Measurements from ENCODE around the gene IFNA4.
A peak's percentile ranks its signal among the peaks of the same experiment; 100 is the strongest.
"Not testable (repeated sequence)": the region's sequence is repeated elsewhere in the genome, so short reads cannot be mapped to it uniquely, and the experiment has no call there.

Gene IFNA4

DNA sequence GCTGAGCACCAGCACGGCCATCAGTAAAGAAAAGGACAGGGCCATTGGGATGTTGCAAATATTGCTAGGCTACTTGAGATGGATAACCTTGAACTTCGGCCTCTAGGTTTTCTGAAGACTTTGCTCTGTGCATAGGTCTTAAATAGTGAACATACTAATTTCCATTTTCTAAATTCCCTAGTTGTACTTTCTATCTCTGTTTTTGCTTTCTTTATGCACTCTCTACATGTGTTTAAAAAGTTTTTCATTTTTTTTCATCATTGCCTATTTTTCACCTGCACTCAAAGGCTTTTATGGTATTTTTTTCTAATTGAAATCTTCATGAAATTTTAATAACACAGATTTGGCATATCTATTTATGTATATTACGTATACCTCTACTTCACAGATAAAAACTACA is at the start of gene IFNA4:
Gene IFNA4, minus strand, starts transcription at position 101 of the 400 bp plus-strand sequence. Its CDS starts 56 bp downstream, at position 45.
- DNase-seq (ENCODE audit: low spot score): not testable (repeated sequence)

DNA sequence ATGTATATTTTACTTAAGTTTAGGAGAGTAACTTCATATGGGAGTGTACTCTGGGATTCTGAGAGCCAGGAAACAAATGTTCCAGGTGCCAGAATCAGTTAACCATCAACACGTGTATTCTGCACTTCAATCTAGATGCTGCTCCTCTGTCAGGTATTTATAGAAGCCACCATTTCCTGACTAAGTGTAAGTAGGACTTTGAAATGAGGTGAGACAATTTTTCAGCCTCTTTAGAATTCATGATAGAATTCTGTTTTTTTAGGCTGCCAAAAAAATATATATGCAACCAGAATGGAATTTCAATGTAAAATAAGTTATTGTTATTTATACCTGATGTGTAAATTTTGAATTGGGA is 49.0 kb upstream of the IFNA4 start:
- DNase-seq (ENCODE audit: low spot score): not testable (repeated sequence)

DNA sequence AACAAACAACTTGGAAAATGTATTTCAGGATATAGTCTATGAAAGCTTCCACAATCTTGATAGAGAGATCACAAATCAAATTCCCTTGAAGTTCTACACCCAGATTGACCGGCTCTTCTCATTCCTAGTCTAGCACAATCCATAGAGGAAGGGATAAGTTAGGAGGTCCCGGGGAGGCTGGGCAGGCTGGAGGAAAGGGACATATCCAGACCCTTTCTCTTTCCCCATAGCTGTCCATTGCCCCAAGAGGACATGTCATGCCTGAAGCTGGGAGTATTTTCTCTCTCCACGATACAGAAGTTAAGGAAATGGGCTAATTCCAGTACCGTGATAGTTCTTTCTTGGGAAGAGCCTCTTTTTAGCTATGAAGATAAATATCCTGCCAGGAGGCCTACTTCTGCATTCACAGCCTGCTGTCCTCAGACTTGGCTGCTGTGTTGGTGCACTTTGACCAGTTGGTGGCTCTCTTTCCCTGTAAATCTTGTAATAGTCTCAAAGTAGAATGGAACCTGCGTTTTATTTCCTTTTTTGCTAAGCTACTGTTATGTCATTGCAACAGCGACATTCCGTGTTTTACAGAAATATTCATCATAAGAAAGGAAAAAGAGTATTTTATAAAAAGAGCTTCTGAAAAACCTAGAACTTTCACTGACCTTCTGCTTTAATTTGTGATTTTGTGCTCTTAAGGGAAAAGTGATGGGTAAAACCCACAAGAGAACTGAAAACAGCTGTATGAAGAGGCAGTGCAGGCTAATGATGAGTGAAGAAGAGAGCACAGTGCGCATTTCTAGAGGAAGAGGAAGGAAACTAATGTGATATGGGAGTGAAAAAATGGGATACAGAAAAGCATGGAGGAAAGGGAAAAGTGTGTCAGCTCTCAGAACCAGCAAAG is 48.3 kb upstream of the IFNA4 start:
- peak; percentile 77 for DNase-seq (ENCODE audit: low spot score)

DNA sequence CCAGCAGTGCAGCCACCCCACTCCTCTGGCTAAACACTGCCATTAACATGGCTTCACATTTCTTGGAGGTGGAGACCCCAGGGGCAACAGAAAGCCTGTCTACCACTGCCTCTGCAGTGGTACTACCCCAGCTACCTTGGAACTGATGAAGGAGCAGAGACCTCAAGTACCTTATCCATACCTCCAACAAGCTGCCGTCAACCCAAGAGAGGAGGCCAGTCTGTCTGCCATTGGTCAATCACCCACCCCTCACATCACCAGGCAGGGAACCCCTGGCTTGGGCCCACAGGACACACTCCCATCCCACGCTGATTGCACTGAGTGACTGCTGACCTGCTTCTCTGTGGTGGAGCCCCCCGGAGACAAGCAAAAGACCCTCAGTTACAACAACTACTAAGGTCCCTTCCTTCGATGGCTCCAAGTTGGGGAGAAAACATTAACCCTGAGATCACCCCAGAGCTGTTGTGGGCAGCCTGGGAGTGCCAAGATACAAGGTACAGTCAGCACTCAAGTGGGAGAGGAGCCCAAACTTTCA is 46.8 kb upstream of the IFNA4 start:
- DNase-seq (ENCODE audit: low spot score): no peak

DNA sequence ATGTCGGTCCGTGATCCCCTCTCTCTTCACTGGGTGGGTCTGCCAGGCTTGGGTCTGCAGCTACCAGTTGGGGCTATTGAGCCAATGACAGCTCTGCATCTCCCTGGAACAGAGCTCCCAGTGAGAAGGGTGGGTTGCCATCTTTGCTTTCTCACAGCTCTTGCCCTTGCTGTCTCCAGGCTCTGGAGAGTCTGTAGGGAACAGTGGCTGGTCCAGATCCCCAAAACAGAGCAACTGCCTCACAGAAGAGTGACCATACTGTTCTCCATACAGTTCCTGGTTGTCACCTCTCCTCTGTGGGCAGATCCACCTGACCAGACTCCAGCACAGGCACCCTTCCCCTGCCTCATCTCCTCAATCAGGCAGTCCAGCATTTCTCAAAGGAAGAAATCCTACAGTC is 45.9 kb upstream of the IFNA4 start:
- no peak for DNase-seq (ENCODE audit: low spot score)

DNA sequence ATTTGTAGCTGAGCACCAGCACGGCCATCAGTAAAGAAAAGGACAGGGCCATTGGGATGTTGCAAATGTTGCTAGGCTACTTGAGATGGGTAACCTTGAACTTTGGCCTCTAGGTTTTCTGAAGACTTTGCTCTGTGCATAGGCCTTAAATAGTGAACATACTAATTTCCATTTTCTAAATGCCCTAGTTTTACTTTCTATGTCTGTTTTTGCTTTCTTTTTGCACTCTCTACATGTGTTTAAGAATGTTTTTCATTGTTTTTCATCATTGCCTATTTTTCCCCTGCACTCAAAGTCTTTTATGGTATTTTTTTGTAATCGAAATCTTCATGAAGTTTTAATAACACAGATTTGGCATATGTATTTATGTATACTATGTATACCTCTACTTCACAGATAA is 40.7 kb upstream of the IFNA4 start, which contains the start of gene IFNA17:
Gene IFNA17, minus strand, starts transcription at position 101 of the 400 bp plus-strand sequence. Its CDS starts 49 bp downstream, at position 52.
- DNase-seq (ENCODE audit: low spot score): no peak

DNA sequence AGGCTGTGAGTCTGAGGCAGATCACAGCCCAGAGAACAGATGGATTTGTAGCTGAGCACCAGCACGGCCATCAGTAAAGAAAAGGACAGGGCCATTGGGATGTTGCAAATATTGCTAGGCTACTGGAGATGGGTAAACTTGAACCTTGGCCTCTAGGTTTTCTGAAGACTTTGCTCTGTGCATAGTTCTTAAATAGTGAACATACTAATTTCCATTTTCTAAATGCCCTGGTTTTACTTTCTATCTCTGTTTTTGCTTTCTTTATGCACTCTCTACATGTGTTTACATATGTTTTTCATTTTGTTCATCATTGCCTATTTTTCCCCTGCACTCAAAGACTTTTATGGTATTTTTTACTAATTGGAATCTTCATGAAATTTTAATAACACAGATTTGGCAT is 29.8 kb upstream of the IFNA4 start, which contains the start of gene IFNA16:
Gene IFNA16, minus strand, starts transcription at position 101 of the 400 bp plus-strand sequence. Its CDS starts 6 bp downstream, at position 95.
- DNase-seq (ENCODE audit: low spot score): not testable (repeated sequence)

DNA sequence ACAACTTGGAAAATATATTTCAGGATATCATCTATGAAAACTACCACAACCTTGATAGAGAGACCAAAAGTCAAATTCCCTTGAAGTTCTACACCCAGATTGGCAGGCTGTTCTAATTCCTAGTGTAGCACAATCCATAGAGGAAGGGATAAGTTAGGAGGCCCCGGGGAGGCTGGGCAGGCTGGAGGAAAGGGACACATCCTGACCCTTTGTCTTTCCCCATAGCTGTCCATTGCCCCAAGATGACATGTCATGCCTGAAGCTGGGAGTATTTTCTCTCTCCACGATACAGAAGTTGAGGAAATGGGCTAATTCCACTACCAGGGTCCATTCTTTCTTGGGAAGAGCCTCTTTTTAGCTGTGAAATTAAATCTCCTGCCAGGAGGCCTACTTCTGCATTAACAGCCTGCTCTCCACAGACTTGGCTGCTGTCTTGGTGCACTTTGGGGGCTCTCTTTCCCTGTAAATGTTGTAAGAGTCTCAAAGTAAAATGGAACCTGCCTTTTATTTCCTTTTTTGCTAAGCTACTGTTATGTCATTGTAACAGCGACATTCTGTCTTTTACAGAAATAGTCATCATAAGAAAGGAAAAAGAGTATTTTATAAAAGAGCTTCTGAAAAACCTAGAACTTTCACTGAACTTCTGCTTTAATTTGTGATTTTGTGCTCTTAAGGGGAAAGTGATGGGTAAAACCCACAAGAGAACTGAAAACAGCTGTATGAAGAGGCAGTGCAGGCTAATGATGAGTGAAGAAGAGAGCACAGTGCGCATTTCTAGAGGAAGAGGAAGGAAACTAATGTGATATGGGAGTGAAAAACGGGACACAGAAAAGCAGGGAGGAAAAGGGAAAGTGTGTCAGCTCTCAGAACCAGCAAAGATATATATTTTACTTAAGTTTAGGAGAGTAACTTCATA is 26.3 kb upstream of the IFNA4 start:
- peak; percentile 2 for DNase-seq (ENCODE audit: low spot score)

DNA sequence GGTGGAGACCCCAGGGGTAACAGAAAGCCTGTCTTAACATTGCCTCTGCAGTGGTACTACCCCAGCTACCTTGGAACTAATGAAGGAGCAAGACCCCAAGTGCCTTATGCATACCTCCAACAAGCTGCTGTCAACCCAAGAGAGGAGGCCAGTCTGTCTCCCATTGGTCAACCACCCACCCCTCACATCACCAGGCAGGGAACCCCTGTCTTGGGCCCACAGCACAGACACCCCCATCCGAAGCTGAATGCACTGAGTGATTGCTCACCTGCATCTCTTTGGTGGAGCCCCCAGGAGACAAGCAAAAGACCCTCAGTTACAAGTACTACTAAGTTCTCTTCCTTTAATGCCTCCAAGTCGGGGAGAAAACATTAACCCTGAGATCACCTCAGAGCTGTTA is 24.8 kb upstream of the IFNA4 start:
- DNase-seq (ENCODE audit: low spot score): not testable (repeated sequence)

DNA sequence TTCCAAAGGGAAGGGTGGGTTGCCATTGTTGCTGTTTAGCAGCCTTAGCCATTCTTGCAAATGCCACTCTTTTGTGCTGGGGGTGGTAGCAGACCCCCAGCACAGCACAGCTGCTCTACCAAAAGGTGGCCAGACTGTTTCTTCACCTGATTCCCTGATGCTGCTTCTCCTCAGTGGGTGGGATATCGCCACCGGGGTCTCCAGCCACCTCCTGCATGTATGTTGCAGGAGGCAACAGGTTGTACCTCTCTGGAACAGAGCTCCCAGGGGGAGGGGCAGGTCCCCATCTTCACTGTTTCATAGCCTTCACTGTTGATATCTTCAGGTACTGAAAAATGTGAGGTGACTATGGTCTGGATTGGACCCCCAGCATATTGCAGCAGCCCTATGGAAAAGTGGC is 23.4 kb upstream of the IFNA4 start:
- not testable (repeated sequence) for DNase-seq (ENCODE audit: low spot score)

DNA sequence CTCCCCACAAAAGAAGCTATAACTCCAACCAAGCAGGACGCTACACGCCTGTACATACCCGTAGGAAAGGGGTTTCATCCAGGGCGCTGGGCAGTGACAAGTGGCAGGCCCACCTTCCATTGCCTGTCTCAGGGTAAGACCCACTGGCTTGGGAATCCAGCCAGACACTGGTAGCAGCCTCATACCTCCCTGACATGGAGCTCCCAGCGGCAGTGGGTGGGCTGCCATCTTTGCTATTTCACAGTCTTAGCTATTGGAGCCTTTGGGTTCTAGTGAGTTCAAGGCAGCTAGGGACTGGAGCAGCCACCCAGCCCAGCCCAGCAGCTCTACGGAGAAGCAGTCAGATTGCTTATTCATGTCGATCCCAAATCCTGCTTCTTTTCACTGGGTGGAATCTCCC is 22.9 kb upstream of the IFNA4 start:
- no peak for DNase-seq (ENCODE audit: low spot score)

DNA sequence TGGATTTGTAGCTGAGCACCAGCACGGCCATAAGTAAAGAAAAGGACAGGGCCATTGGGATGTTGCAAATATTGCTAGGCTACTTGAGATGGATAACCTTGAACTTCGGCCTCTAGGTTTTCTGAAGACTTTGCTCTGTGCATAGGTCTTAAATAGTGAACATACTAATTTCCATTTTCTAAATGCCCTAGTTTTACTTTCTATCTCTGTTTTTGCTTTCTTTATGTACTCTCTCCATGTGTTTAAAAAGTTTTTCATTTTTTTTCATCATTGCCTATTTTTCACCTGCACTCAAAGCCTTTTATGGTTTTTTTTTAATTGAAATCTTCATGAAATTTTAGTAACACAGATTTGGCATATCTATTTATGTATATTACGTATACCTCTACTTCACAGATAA is 19.7 kb upstream of the IFNA4 start, which contains the start of gene IFNA10:
Gene IFNA10, minus strand, starts transcription at position 101 of the 400 bp plus-strand sequence. Its CDS starts 46 bp downstream, at position 55.
- not testable (repeated sequence) for DNase-seq (ENCODE audit: low spot score)

DNA sequence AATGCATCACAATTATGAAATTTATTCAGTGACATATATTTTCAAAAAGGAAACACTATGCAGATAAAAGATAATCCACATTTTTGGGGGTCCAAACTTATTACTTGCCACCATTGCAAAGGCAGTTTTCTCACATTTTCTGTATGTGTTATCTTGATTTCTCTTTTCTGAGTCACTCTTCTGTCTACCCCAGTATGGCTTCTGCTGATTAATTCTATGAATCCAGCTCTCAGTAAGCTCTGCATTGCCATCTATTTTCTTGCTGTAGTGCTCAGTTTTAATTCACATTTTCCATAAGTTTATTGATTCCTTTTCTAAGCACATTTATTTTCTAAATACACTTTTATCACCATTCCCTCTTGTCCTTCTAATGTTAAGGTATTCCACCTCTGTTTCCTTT is 17.8 kb upstream of the IFNA4 start:
- no peak for DNase-seq (ENCODE audit: low spot score)

DNA sequence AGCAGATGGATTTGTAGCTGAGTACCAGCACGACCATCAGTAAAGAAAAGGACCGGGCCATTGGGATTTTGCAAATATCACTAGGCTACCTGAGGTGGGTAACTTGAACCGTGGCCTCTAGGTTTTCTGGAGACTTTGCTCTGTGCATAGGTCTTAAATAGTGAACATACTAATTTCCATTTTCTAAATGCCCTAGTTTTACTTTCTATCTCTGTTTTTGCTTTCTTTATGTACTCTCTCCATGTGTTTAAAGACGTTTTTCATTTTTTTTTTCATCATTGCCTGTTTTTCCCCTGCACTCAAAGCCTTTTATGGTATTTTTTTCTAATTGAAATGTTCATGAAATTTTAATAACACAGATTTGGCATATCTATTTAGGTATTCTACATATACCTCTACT is 14.7 kb upstream of the IFNA4 start, which contains the start of gene IFNA7:
Gene IFNA7, minus strand, starts transcription at position 101 of the 400 bp plus-strand sequence. Its CDS starts 40 bp downstream, at position 61.
- not testable (repeated sequence) for DNase-seq (ENCODE audit: low spot score)

DNA sequence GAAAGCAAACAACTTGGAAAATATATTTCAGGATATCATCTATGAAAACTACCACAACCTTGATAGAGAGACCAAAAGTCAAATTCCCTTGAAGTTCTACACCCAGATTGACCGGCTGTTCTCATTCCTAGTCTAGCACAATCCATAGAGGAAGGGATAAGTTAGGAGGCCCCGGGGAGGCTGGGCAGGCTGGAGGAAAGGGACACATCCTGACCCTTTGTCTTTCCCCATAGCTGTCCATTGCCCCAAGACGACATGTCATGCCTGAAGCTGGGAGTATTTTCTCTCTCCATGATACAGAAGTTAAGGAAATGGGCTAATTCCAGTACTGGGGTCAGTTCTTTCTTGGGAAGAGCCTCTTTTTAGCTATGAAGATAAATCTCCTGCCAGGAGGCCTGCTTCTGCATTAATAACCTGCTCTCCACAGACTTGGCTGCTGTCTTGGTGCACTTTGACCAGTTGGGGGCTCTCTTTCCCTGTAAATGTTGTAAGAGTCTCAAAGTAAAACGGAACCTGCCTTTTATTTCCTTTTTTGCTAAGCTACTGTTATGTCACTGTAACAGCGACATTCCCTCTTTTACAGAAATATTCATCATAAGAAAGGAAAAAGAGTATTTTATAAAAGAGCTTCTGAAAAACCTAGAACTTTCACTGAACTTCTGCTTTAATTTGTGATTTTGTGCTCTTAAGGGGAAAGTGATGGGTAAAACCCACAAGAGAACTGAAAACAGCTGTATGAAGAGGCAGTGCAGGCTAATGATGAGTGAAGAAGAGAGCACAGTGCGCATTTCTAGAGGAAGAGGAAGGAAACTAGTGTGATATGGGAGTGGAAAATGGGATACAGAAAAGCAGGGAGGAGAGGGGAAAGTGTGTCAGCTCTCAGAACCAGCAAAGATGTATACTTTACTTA is 7.7 kb upstream of the IFNA4 start:
- peak; percentile 48 for DNase-seq (ENCODE audit: low spot score)

DNA sequence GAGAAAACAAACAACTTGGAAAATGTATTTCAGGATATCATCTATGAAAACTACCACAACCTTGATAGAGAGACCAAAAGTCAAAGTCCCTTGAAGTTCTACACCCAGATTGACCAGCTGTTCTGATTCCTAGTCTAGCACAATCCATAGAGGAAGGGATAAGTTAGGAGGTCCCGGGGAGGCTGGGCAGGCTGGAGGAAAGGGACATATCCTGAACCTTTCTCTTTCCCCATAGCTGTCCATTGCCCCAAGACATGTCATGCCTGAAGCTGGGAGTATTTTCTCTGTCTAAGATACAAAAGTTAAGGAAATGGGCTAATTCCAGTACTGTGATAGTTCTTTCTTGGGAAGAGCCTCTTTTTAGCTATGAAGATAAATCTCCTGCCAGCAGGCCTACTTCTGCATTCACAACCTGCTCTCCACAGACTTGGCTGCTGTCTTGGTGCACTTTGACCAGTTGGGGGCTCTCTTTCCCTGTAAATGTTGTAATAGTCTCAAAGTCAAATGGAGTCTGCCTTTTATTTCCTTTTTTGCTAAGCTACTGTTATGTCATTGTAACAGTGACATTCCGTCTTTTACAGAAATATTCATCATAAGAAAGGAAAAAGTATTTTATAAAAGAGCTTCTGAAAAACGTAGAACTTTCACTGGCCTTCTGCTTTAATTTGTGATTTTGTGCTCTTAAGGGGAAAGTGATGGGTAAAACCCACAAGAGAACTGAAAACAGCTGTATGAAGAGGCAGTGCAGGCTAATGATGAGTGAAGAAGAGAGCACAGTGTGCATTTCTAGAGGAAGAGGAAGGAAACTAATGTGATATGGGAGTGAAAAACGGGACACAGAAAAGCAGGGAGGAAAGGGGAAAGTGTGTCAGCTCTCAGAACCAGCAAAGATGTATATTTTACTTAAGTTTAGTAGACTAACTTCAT is 4.3 kb downstream of the IFNA4 start:
- DNase-seq (ENCODE audit: low spot score): peak; percentile 24

DNA sequence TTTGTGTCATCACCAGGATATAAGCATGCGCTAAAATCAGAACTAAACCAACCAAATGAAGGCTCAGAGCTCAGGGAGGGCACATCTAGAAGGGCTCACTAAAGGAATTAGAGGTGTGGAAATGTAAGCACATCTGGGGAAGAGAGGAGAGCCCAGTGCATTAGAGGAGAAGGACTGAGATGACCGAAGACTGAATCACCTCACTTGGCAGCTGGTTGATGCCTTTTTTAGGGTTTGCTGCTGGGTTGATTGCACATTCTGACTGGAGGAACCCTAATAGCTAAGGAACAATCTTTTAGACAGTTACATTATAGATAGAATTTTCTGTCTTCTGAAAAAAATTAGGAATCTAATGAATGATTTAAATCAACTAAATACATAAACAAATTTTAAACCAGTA is 12.7 kb downstream of the IFNA4 start:
- peak; percentile 59 for DNase-seq (ENCODE audit: low spot score)

DNA sequence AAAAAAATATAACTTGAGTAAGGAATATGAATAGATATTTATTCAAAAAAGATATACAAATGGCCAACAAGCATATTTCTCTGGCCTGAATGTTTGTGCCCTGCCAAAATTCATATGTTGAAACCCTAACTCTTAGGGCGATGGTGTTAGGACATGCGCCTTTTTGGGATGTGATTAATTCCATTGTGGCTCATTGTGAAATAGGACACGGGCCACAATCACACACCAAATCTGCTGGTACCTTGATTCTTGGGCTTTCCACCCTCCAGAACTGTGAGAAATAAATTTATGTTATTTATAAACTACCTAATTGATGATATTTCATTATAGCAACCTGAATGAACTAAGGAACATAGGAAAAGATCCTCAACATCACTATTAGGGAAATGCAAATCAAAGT is 15.2 kb downstream of the IFNA4 start:
- no peak for DNase-seq (ENCODE audit: low spot score)

DNA sequence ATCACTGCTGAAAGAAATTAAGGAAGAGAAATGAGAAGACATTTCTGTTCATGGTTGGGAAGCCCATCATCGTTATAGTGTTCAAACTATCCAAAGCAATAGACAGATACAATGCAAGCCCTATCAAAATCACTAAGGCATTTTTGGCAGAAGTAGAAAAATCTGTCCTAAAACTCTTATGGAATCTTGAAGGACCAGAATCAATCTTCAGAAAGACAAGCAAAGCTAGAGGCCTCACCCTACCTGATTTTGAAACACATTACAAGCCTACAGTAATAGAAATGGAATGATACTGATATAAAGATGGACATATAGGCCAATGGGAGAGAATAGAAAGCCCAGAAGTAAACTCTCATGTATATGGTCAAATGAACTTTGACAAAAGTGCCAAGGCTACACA is 16.0 kb downstream of the IFNA4 start:
- DNase-seq (ENCODE audit: low spot score): no peak

DNA sequence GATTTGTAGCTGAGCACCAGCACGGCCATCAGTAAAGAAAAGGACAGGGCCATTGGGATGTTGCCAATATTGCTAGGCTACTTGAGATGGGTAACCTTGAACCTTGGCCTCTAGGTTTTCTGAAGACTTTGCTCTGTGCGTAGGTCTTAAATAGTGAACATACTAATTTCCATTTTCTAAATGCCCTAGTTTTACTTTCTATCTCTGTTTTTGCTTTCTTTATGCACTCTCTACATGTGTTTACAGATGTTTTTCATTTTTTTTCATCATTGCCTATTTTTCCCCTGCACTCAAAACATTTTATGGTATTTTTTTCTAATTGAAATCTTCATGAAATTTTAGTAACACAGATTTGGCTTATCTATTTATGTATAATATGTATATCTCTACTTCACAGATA is 20.8 kb downstream of the IFNA4 start, which contains the start of gene IFNA21:
Gene IFNA21, minus strand, starts transcription at position 101 of the 400 bp plus-strand sequence. Its CDS starts 48 bp downstream, at position 53.
- DNase-seq (ENCODE audit: low spot score): not testable (repeated sequence)

Data from RKO (cell line).